ENCODE data around the gene SPATA3.

Gene SPATA3

GRCh38 chr2:231047923-231048915 lies 52.3 kb downstream of the SPATA3 start:
- DNase-seq (ENCODE audit: low read depth in 1 of 2, low spot score in 1 of 2), result no peak

- DNase-seq (ENCODE audit: low read depth in 1 of 2, low spot score in 1 of 2), result no peak
These were observed 53.5 kb downstream of the SPATA3 start for GRCh38 chr2:231049286-231050017.

GRCh38 chr2:231050018-231050901 lies 54.3 kb downstream of the SPATA3 start:
- no peak for DNase-seq (ENCODE audit: low read depth in 1 of 2, low spot score in 1 of 2)

GRCh38 chr2:231051116-231051515 lies 55.2 kb downstream of the SPATA3 start:
- DNase-seq (ENCODE audit: low read depth in 1 of 2, low spot score in 1 of 2), result no peak

- peak; percentile 65 to 72 for DNase-seq (ENCODE audit: low read depth in 1 of 2, low spot score in 1 of 2)
These were observed 56.9 kb downstream of the SPATA3 start for GRCh38 chr2:231052494-231053451.

DNA sequence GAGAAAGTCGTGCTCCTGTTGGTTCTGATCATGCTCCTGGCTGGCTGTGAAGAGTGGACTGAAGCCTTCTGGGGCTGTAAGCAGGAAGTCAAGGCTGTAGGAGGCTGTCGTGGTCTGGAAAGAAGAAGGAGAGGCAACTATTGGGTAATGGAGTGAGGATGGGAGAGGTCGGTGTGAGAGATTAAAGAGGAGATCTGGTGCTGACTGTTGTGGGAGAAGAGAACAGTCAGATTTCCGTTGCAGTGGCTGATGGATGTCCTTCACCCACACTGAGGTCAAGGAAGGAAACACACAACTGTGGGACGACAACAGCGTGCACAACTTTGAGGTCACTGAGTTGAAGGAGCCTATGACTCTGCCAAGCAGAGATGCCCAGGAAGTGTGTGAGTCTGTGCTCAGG lies 57.9 kb downstream of the SPATA3 start:
- DNase-seq (ENCODE audit: low read depth in 1 of 2, low spot score in 1 of 2), result no peak

DNA sequence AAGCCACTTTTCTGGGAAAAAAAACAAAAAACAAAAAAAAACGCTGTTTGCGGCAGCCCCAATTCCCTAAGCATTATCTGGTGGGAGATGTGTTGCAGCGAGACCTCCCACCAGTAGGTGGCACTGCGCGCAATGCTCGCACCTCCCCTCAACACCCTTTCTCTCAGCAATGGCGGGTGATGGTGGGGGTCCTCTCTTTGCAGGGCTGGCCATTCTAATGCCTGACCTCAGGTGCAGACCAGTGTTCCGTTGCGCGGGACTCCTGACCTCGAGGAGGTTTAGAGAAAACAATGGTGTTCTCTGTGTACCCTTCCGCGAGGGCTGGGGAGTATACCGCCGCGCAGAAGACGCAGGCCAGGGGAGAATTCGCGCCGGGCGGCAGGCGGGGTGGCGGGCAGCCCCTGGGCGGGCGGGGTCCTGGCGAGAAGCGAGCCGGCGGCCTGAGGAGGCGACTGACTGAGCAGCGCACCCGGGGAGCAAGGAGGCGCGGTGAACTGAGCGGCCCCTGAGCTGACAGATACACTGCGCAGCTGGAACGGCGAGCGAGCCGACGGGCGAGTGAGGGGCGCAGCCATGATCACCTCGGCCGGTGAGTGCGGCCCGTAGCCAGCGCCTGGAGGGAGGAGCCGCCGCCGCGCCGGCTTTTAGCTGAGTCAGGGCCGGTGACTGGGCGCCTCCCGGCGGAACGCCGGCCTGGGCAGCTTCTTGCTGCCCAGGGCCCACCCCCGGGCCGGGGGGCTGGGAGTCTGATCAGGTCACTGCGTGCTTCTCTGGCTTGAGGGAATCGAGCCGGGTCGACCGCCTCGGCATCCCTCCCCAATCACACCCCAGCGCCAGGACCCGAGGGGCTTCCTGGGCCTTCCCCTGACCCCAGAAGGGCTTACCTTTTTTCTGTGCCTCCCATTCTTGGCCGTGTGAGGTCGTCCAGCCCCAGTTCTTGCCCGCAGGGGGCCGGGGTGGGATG lies 60.8 kb downstream of the SPATA3 start, which contains the start of gene PSMD1:
Gene PSMD1, plus strand, starts transcription at position 415 of the 964 bp plus-strand sequence. Its CDS starts 159 bp downstream, at position 574.
- DNase-seq (ENCODE audit: low read depth in 1 of 2, low spot score in 1 of 2), result peak; percentile 86 to 90

DNA sequence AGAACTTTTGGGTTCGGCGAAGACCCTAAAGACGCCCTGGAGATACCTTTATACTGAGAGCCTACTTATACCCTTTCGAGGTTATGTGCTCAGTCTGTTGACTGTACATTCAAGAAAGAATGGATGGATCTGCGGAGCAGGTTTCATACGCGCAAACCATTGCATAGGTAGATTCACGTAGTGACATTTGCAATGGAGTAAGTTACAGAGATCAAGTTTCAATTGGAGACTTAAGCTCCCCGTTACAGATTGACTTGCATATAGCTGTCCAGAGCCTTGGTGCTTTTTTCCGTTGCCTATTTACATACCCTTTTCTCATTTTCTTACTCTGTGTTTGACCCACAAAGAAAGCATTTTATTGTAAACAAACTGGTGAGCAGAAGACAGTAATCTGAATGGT lies 61.7 kb downstream of the SPATA3 start:
- DNase-seq (ENCODE audit: low read depth in 1 of 2, low spot score in 1 of 2), result no peak

Measured in stimulated activated CD4-positive, alpha-beta T cell treated with anti-CD3 and anti-CD28 coated beads, Interleukin-15, amount 100 ng/mL, for 1 hour (primary cell).